Fibroblast of the aortic adventitia (primary cell): ENCODE results near the gene USP37. TPM values are rescaled to one million over a fixed set of nuclear protein-coding genes. Genes with fewer than 3 reads are reported as not detected.
A peak's percentile ranks its signal among the peaks of the same experiment; 100 is the strongest.

Experiments used
- DNase-seq: peaks from one replicate; pipeline ENCODE4 v3.0.0-alpha.2; 2010; ENCODE audit warnings: low read depth
- H3K4me3 ChIP-seq: 2 replicates; pipeline ENCODE4 v1.5.1; 2011; ENCODE audit warnings: low read depth, mild to moderate bottlenecking, control low read depth, low read length, moderate library complexity
- CTCF ChIP-seq: IDR thresholded peaks from 2 replicates; pipeline ENCODE4 v1.5.1; 2011; ENCODE audit warnings: mild to moderate bottlenecking, low read length, control low read depth, inconsistent platforms; ENCODE audit not compliant: insufficient read depth
- total RNA-seq: library from RNA; depleted of rRNA; stranded (reverse); fragments of >200 nt; gene quantifications from 2 replicates; pipeline ENCODE4 v1.2.3, GENCODE V29; 2012; ENCODE audit warnings: low replicate concordance

Gene USP37
- total RNA-seq, 1 donor = 16.1 TPM

GRCh38 chr2:218405746-218406208 lies 162.4 kb downstream of the USP37 start:
- no peak for TF ChIP-seq CTCF
- no peak for DNase-seq
- H3K4me3 ChIP-seq = peak overlapping the region; percentile 15

- no peak for DNase-seq
- TF ChIP-seq CTCF = no peak
- no peak overlapping the region for H3K4me3 ChIP-seq
These were observed 162.9 kb downstream of the USP37 start for GRCh38 chr2:218405086-218405745.

- no peak overlapping the region for H3K4me3 ChIP-seq
- DNase-seq = no peak
- no peak for TF ChIP-seq CTCF
These were observed 163.6 kb downstream of the USP37 start for GRCh38 chr2:218404351-218405085.

GRCh38 chr2:218403810-218404209 lies 164.3 kb downstream of the USP37 start:
- TF ChIP-seq CTCF = no peak
- no peak for DNase-seq
- H3K4me3 ChIP-seq = no peak overlapping the region

GRCh38 chr2:218402911-218403411 lies 165.2 kb downstream of the USP37 start:
- no peak for TF ChIP-seq CTCF
- DNase-seq = no peak
- H3K4me3 ChIP-seq = no peak overlapping the region

GRCh38 chr2:218402491-218402901 lies 165.7 kb downstream of the USP37 start:
- H3K4me3 ChIP-seq = no peak overlapping the region
- TF ChIP-seq CTCF = no peak
- no peak for DNase-seq
